GM12864 (cell line): ENCODE measurements around the gene TMEM203.

ENCODE experiments used
- DNase-seq: peaks from one replicate; pipeline ENCODE4 v3.0.0-alpha.2; 2011; ENCODE audit warnings: low read depth
- H3K4me3 ChIP-seq: 2 replicates; pipeline ENCODE4 v1.5.1; 2011; ENCODE audit warnings: mild to moderate bottlenecking, low read depth, low read length, control low read depth
- TF ChIP-seq, protein P1 (sequence below): IDR thresholded peaks from 2 replicates; pipeline ENCODE4 v1.5.1; 2011; ENCODE audit warnings: low read depth, mild to moderate bottlenecking, moderate library complexity, low read length, control low read depth, inconsistent platforms; ENCODE audit errors: missing control alignments

Gene TMEM203

DNA sequence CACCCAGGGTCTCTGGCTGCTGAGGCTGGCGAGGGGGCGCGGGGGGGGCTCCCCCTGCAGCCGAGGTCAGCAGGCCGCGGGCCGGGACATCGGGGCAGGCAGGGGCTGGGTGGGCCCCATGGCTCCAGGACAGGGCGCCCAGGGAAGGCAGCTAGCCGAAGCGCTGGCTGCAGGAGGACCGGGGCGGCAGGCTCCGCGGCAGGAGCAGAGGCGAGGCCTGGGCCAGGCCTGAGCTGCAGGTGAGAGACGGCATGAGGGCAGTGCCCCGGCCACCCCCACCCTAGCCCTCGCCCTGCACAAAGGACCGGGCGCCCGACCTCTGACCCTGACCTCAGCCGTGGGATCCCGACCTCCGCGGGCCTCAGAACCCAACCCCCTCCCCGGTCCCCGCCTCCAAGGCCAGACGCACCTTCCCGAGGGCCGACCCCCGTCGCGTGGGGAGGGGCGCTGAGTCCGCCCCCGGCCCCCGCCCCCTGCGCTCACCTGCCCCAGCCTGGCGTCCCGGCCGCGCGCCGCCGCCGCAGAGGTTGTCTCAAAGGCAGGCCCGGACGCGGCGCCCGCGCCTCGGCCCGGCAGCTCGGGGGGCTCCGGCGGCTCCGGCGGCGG, 16.2 kb upstream of the TMEM203 start:
- H3K4me3 ChIP-seq = peak overlapping the region; percentile 61
- TF ChIP-seq, protein P1, sequence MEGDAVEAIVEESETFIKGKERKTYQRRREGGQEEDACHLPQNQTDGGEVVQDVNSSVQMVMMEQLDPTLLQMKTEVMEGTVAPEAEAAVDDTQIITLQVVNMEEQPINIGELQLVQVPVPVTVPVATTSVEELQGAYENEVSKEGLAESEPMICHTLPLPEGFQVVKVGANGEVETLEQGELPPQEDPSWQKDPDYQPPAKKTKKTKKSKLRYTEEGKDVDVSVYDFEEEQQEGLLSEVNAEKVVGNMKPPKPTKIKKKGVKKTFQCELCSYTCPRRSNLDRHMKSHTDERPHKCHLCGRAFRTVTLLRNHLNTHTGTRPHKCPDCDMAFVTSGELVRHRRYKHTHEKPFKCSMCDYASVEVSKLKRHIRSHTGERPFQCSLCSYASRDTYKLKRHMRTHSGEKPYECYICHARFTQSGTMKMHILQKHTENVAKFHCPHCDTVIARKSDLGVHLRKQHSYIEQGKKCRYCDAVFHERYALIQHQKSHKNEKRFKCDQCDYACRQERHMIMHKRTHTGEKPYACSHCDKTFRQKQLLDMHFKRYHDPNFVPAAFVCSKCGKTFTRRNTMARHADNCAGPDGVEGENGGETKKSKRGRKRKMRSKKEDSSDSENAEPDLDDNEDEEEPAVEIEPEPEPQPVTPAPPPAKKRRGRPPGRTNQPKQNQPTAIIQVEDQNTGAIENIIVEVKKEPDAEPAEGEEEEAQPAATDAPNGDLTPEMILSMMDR = no peak
- DNase-seq = no peak

- no peak overlapping the region for H3K4me3 ChIP-seq
- TF ChIP-seq, protein P1 = no peak
These were observed 15.7 kb upstream of the TMEM203 start for GRCh38 chr9:137221095-137221505.

DNA sequence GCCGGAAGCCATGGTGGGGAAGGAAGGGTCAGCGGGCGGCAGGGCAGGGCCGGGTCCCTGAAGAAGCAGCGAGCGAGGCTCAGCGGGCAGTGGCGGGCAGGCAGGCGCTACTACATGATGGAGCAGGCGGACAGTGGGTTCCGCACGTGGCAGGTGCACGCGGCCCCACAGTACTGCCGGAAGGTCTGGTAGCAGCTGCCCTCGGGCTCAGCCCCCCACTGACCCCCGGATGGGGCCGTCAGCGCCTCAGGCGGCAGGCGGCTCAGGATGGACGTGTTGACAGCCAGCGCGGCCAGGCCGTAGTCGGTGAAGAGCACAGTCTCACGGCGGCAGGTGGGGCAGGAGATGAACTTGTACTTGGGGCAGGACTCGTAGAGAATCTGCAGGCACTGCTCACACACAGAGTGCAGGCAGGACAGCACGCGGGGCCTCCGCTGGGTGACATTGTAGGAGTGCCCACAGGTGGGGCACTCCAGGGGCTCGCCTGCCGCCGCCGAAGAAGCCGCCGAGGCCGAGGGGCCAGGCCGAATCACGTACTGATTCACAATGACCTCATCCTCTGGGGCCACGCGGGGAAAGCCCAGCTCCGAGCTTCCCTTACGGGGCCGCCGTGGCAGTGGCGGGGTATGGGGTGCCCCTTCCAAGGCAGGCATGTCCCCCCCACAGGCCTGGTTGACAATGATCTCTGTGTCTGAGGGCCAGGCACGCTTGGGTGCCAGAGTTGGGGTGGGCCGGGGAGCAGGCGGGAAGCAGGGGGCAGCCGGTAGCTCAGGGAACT, 15.1 kb upstream of the TMEM203 start:
- DNase-seq = no peak
- TF ChIP-seq, protein P1 = no peak

More at GRCh38 chr9:137221095-137221505, 15.7 kb upstream of the TMEM203 start:
- DNase-seq = no peak

DNA sequence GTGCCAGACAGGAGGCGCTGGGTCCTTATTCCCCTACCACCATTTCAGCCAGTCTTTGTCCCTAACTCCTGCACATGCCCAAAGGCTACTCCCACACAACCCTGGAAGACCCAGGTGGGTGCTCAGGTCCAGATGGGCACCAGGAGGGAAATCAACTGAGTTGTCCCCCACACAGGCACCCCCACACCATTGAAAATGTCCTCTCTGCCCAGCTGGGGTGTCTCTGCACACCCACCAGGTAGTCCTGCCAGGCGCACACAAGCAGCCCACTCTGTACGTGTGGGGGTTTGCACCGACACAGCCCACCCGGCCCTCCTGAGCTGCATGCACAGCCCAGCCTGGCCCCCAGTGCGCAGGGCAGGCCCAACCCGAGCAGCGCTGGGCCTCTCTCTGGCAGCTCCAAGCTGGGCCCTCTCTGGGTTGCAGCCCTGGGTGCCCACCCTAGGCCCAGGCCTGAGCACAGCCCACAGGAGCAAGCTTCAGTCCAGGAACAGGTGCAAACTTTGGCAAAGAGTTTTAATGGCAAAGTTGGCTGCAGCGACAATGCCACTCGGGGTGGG, 14.4 kb upstream of the TMEM203 start:
- TF ChIP-seq, protein P1 = no peak
- H3K4me3 ChIP-seq = no peak overlapping the region
- no peak for DNase-seq

More for the DNA sequence above, 15.1 kb upstream of the TMEM203 start:
- no peak overlapping the region for H3K4me3 ChIP-seq

- TF ChIP-seq, protein P1 = no peak
- DNase-seq = no peak
- H3K4me3 ChIP-seq = no peak overlapping the region
These were observed 13.4 kb upstream of the TMEM203 start for GRCh38 chr9:137218754-137219271.

DNA sequence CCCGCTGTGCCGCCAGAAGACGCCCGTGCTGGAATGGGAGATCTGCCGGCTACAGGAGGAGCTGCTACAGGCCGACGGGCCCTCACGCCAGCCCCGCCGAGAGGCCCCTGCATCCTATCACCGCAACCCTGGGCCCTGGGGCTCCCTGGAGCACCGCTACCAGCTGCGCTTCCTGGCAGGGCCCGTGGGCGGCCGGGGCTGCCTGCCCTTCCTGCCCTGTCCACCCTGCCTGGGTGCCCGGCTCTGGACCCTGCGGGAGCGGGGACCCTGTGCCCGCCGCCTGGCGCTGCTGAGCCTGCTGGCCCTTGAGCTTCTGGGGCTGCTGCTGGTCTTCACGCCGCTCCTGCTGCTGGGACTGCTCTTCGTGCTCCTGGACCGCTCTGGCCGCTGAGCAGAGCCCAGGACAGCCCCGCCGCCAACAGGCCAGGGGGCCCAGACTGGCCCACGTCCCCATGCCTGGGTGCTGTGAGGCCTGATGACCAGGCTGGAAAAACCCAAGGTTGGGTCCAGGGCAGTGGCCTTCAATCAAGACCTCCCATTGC, 12.8 kb upstream of the TMEM203 start:
- TF ChIP-seq, protein P1 = no peak
- no peak overlapping the region for H3K4me3 ChIP-seq
- DNase-seq = no peak
